A673 (cell line): ENCODE data around the gene ULK1.

Source experiments
- CTCF ChIP-seq: fragments of 300-800, 200-600 bp; sonication (generic); conservative IDR thresholded peaks from 2 replicates; pipeline ENCODE4 v1.5.1; 2017; ENCODE audit warnings: low read depth, mild to moderate bottlenecking, antibody characterized with exemption, low read length, moderate library complexity, mixed read lengths
- EZH2 ChIP-seq: fragments of 200-600 bp; sonication (generic); IDR thresholded peaks from 2 replicates; pipeline ENCODE4 v1.6.1; 2017; ENCODE audit warnings: borderline replicate concordance, low read depth, mild to moderate bottlenecking, mixed read lengths, antibody characterized with exemption, low read length; ENCODE audit not compliant: poor library complexity, severe bottlenecking

GRCh38 chr12:131847456-131847855, 47.0 kb upstream of the ULK1 start:
- TF ChIP-seq CTCF (no peak), EZH2 (no peak)
